GM18505 (cell line): ENCODE results near the gene SAFB.
A peak's percentile ranks its signal among the peaks of the same experiment; 100 is the strongest.
"Not testable (repeated sequence)": the region's sequence is repeated elsewhere in the genome, so short reads cannot be mapped to it uniquely, and the experiment has no call there.

Experiments
- ATAC-seq: cut with Tn5 transposase; IDR thresholded peaks from one replicate; pipeline ENCODE4 v1.9.1; 2021; ENCODE audit not compliant: unreplicated experiment
- POLR2A ChIP-seq: IDR thresholded peaks from 4 replicates; pipeline ENCODE4 v1.6.1; 2011; ENCODE audit warnings: borderline replicate concordance; ENCODE audit not compliant: insufficient read depth, insufficient read length; ENCODE audit errors: extremely low read depth

The SAFB gene

DNA sequence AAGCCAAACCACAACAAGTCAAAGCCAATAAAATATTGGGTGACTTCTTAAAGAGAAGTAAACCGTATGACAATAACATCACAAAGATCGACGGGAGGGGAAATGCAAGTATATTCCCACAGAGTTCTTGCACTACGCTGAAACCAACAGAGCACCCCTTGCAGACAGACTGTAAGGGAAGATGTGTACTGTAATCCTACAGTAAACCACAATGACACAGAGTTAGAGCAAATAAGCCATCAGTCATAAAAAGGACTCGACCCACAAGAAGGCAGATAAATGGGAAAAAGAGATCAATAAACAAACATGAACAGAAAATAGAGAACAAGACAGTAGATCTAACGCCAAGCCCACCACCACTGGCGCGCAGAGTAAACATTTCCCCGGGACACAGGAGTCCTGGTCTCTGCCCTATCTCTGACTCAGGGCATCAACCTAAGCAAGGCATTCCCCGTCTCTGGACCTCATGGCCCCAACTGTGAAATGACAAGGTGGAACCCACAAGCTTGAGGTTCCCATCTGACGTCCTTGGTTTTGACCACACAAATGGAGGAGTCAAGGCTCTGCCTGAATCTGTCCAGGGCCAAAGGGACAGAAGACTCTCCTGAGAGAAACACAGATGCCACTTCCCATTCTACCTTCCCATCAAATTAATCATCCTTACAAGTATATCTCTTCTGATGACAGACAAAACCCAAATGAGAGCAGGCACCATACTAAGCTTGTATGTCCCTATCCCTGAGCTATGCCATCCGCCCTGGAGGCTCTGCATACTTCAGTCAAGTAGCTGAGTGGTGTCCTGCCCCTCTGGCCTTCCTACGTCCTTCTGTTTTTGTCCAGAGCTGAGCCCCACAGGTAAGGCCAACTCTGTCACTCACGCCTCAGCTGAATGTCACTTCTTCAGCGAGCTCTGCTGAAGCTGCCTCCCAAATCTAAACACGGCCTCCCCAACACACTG lies 15.3 kb upstream of the SAFB start:
- no peak for ATAC-seq
- TF ChIP-seq POLR2A = no peak

DNA sequence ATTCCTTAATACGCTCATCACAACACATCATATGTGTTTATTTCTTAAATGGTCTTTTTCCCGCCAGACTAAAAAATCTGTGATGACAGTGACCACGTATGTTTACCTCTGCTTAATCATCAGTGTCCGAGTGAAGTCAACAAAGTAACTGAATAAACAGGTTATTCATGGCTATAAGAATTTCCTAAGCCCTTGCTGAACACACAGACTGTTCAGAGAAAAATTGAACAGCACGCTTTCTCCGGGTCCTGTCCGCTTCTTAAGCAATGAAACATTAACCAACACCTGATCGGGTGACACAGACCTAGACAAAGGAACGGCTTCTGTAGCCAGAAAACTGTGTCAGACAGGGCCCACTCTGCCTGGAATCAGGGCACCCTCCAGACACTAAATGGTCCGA lies 14.6 kb upstream of the SAFB start:
- no peak for TF ChIP-seq POLR2A
- ATAC-seq = no peak

DNA sequence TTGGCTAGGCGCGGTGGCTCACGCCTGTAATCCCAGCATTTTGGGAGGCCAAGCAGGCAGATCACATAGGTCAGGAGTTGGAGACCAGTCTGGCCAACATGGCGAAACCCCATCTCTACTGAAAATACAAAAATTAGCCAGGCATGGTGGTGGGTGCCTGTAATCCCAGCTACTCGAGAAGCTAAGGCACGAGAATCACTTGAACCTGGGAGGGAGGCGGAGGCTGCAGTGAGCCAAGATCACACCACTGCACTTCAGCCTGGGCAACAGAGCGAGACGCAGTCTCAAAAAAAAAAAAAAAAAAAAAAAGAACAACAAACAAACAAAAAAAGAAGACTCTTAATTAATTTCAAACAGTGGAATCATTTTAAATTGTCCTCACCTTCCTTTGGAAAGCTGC lies 14.1 kb upstream of the SAFB start:
- not testable (repeated sequence) for ATAC-seq

DNA sequence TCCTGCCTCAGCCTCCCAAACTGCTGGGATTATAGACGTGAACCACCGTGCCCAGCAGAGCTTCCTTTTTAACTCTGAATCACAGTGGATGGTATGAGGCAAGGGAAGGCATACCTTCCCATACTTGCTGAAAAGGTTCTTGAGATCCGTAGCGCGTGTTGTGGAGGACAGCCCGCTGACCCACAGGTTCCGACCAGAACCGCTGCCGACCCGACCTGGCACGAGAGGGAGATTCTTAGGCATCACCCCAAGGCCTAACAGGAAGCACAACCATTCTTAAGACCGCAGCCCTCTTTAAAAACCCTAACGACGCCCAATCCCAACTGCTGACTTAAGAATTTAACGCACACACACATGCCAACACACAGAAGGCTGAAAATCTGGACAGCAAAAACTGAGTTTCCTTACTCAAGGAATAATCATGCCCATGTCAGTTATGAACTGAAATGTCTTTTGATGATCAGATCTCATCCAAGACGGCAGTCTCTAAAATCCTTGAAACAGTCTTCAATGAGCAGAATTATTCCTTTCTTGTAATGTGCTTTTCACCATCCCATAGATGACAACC lies 12.9 kb upstream of the SAFB start:
- no peak for TF ChIP-seq POLR2A
- no peak for ATAC-seq

DNA sequence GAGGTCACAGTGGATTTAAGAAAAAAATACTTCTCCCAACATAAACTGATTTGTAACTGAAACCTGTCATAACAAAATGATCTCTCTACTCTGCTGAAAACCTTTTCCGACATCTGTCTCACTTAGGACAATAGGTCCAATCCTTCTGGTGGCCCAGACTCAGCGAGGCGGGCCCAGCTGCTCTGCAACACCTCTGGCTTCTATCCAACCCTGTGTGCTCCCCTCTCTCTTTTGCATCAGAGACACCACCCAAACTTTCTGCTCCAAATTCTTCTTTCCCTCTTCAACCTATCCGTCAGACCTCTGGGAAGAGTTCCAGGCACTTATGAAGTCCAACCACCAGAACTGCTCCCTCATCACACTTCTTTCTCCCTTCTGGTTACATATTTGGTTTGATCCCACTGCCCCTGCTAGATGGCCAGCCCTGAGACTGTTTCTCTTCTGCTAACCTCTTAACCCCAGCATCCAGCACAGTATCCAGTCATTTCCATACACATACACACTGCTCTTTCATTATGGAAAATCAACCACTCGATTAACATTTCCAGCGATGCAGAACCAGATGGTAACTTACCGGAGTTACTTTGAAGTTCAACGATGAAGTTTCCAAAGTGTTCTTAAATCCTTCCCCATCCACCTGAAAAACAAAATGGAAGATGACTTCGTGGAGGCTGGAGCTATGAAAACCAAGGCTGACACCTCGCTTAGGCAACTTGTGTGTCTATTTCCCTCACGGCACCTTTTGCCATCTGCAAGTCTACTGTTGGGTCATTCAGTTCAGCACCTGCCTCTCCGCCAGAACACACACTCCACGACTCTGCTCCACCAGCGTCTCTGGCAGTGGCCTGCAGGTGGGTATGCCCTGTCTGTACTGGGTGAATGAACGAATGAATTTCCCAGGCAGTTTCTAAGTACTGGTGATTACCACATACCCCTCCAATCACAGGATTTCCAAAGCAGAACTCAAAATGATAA lies 9.7 kb upstream of the SAFB start:
- no peak for TF ChIP-seq POLR2A
- no peak for ATAC-seq

DNA sequence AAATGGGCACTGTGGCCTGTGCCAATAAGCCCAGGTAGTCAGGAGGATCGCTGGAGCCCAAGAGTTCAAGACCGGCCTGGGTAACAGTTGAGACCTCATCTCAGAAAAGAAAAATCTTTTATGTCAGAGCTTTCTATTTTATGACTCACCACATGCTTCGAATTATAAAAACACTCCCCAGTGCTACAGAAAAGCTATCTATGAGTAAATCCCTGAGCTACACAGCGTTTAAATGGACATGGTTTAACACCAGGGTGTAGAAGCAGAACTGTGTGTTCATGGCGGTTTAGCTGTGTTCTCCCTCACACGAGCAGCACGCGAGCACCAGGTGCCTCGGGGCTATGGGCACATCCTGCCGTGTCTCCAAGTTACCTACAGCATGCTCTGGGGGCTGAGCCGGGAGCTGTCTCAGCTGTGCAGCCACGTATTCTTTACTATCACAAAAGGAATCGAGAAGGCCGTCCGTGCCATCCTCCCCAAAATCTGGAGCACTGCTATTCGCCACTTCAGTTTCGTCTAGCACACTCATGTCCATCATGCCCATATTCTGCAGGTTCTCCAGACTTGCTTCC lies 7.0 kb upstream of the SAFB start:
- TF ChIP-seq POLR2A = no peak
- no peak for ATAC-seq

DNA sequence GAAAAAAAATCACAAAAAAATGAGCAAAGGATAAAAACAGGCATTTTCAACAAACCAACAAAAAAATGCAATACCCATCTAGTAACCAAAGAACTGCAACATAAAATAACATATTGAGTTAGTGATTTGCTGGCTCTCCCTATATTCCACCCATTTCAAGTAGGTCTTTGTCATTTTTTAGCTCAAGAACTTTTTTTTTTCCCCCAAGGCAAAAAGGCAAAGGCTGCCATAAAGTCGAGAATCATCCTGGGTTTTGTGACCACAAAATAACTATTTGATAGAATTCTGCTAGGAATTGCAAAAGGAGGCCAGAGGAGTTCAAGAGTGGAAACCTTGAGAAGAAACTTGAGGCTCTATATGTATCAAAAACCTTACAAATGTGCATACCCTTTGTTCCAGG lies 5.8 kb upstream of the SAFB start:
- TF ChIP-seq POLR2A = no peak

DNA sequence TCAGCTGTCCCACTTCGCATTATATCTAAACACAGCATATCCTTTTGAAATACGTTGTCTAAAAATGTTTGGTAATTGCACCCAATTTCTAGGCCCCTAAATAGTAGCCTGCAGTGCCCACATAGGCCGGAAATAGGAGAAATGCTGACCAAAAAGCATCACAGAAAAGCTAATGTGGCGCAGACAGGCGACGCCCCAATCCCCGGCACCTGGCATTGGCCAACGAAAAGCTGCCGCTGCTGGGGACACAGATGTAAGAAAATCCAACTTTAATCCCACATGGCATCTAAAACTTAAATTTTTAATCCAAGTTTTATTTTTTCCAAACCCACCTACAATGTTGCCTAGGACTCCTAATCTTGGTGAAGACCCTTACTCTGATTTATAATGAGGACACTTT lies 4.3 kb upstream of the SAFB start:
- ATAC-seq = no peak
- TF ChIP-seq POLR2A = no peak

More for the DNA sequence above, 5.8 kb upstream of the SAFB start:
- ATAC-seq = no peak

DNA sequence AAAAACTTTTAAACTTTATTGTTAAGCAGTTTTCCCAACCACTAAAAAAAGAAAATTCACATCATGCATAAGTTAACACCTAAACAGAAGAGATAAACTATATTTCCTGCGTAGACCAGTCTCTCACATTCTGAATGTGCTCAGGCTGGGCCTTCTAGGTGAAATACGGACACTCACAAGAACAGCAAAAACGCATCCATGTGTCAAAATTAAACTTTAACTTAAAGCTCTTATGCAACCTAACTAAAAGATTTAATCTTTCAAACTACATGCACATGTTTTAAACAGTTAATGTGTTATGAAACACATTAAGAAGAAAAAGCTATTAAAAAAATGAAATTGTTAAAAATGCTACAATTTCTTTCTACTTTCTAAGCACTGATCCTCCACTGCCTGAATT lies 2.9 kb upstream of the SAFB start:
- ATAC-seq = no peak
- TF ChIP-seq POLR2A = no peak

DNA sequence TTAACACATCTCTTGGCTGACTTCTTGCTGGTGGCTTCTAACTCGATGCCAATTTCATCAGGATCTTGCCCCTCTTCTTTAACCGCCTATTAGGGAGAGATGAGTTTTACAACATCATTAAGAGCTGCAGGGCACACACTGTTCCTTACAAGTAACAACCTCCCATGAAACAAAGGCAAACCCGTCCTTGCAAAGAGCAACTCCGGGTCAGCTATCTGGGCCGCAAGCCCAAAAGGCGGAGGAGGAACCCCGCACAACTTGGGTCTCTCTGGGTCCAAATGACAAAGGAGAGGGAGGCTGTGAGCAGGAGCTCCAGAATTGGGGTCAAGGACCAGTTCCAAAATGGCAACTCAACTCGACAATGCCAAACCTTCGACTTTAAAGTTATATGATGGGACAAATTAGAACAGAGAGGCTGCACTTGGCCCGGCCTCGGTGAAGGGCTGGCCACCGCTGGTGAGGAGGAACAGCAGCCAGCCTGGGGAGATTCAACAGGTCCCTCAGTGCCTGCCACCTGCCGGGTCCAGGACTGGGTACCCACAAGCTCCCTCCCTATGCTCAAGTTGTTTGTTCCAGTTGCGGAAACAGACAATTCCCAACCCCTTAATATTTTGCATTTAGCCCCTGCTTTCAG lies 1.5 kb upstream of the SAFB start:
- no peak for ATAC-seq
- TF ChIP-seq POLR2A = no peak

DNA sequence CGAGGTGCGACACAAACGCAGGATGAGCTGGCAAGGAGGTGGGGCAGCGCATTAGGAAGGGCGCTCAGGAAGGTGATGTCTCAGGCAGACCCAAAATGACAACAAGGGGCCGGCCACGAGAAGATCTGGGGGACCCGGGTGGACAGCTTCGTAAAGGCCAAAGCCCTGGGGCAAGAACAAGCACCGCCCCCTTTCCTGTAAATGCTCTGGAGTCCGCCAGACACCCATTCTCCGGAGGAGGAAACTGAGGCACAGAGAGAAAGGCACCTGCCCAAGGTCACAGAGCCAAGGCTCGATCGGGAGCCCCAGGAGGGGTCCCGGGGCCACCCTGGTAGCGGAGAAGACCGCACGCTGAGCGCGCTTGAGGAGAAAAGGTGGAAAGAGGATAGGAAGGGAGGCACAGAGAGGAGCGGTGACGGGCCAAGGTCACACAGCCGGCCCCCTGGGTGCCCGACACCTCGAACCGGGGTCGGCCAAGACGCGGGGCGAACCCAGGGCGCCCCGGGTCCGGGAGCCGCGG lies 878 bp upstream of the SAFB start:
- TF ChIP-seq POLR2A = no peak

DNA sequence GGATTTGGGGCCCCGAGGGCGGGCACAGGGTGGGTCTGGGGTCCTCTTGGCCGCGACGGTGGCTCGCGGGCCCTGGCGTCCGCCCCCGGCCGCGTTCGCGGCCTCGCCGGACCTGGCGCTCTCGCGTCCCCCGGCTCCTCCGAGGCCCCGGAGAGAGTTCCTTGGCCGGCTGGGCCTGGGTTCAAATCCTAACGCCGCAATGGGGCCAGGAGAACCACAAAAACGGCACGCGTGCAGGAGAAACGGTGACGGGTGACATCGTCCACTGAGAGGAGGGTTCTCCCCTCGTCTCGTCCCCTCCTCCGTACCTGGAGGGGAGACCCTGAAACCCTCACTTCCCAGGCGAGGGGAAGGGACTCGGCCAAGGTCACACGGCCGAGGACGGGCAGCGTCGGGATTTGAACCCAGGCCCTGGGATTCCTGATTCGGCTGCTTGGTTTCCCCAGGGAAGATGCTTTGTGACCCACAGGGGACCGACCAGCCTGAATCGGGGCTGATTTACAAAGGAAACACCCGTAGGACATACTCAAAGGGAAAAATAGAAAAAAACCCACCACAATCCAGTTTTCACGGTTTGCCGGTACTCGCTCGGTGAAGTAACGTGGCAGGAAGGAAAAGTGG lies 624 bp downstream of the SAFB start:
- ATAC-seq = no peak
- TF ChIP-seq POLR2A = peak; percentile 11

More for the DNA sequence above, 878 bp upstream of the SAFB start:
- ATAC-seq = no peak
